ENCODE data around the gene PPT2. TPM values are rescaled to one million over a fixed set of nuclear protein-coding genes. Genes with fewer than 3 reads are reported as not detected.

PPT2 gene
- total RNA-seq, 2 donors from 2014 or later: 18.6 to 32.9 TPM

- H3K27ac ChIP-seq: no peak overlapping the region
- H3K36me3 ChIP-seq: no peaks in the 10 kb centered on the region
- TF ChIP-seq CTCF (IDR thresholded peaks at IDR 0.05) (no peak), POLR2A (IDR thresholded peaks at IDR 0.05) (no peak), POLR2AphosphoS5 (IDR thresholded peaks at IDR 0.05) (no peak)
- H3K4me3 ChIP-seq: no peak overlapping the region
- no peaks in the 10 kb centered on the region for H3K9me3 ChIP-seq
- H3K4me1 ChIP-seq (replicated peaks): no peaks in the 10 kb centered on the region
- 81% methylated on average over 12 of the region's 12 CpGs for WGBS
- intact Hi-C loops (cut with DNase I): no loop called here
- DNase-seq (ENCODE audit: low spot score): no peak
- H3K27me3 ChIP-seq (replicated peaks; ENCODE audit: insufficient read depth): no peaks in the 10 kb centered on the region
These were observed 58.3 kb downstream of the PPT2 start for GRCh38 chr6:32212076-32212760.

Small RNAs within 50 kb of the gene (microRNA-seq; reads per million reads assigned to microRNA genes)
- gene MIR6721 (2.9 reads per million, percentile 35 among the genes with 10 or more reads in this experiment), gene MIR6833 (0.75 reads per million)

Small RNAs within 50 kb of the gene (small RNA-seq; reads per million reads assigned to genes)
- gene AL662884.1: 0 reads per million in 2 donors
- gene MIR6833: 0 reads per million in 2 donors

Other genes starting within 250 kb of the PPT2 start
- gene C2, start 226.4 kb upstream of the PPT2 start, total RNA-seq: 10 to 100 TPM in 1 of 2 donors, 1 to 10 TPM in 1; 7.9 to 16.0 TPM
- gene CFB, start 208.0 kb upstream of the PPT2 start, total RNA-seq: 10 to 100 TPM; 32.1 to 48.6 TPM
- 10 to 100 TPM; 88.9 to 94.0 TPM for gene NELFE, start 195.2 kb upstream of the PPT2 start, total RNA-seq
- gene SKIC2, start 195.0 kb upstream of the PPT2 start, total RNA-seq: 10 to 100 TPM; 34.8 to 66.2 TPM
- 10 to 100 TPM; 21.9 to 36.0 TPM for gene DXO, start 182.0 kb upstream of the PPT2 start, total RNA-seq
- 100 to 1,000 TPM in 1 of 2 donors, 10 to 100 TPM in 1; 32.8 to 196 TPM for gene C4A, start 172.1 kb upstream of the PPT2 start, total RNA-seq
- gene C4B, start 139.3 kb upstream of the PPT2 start, total RNA-seq: 100 to 1,000 TPM in 1 of 2 donors, 10 to 100 TPM in 1; 49.2 to 137 TPM
- gene CYP21A2, start 115.7 kb upstream of the PPT2 start, total RNA-seq: 1 to 10 TPM in 1 of 2 donors, under 1 TPM in 1; 0.59 to 2.7 TPM
- gene TNXB, start 44.8 kb upstream of the PPT2 start, total RNA-seq: 10 to 100 TPM; 18.5 to 29.1 TPM
- gene ATF6B, start 25.9 kb upstream of the PPT2 start, total RNA-seq: 100 to 1,000 TPM in 1 of 2 donors, 10 to 100 TPM in 1; 70.6 to 132 TPM
- 1 to 10 TPM; 3.6 to 6.9 TPM for gene FKBPL, start 23.9 kb upstream of the PPT2 start, total RNA-seq
- gene PRRT1, start 2.2 kb upstream of the PPT2 start, total RNA-seq: 1 to 10 TPM in 1 of 2 donors, under 1 TPM in 1; 0.64 to 7.2 TPM
- 10 to 100 TPM; 12.2 to 19.5 TPM for gene EGFL8, start 10.5 kb downstream of the PPT2 start, total RNA-seq
- 100 to 1,000 TPM in 1 of 2 donors, 10 to 100 TPM in 1; 52.6 to 113 TPM for gene AGPAT1, start 21.9 kb downstream of the PPT2 start, total RNA-seq
- gene RNF5, start 24.3 kb downstream of the PPT2 start, total RNA-seq: 100 to 1,000 TPM in 1 of 2 donors, 10 to 100 TPM in 1; 98.6 to 129 TPM
- gene AGER, start 30.1 kb downstream of the PPT2 start, total RNA-seq: 1 to 10 TPM; 3.3 to 3.8 TPM
- gene PBX2, start 36.1 kb downstream of the PPT2 start, total RNA-seq: 100 to 1,000 TPM in 1 of 2 donors, 10 to 100 TPM in 1; 61.5 to 102 TPM
- 1 to 10 TPM; 5.1 to 5.9 TPM for gene GPSM3, start 38.5 kb downstream of the PPT2 start, total RNA-seq
- 10 to 100 TPM; 14.6 to 18.2 TPM for gene NOTCH4, start 69.9 kb downstream of the PPT2 start, total RNA-seq
- under 1 TPM in 1 of 2 donors, not detected in 1; 0.45 TPM for gene TSBP1, start 217.8 kb downstream of the PPT2 start, total RNA-seq

All from prostate gland (tissue), 2 donors.